NB4 (cell line): Measurements from ENCODE around the gene LDLRAD4.

ENCODE experiments used
- MYC ChIP-seq: IDR thresholded peaks from 2 replicates; pipeline ENCODE4 v1.6.1; 2011; ENCODE audit warnings: low read depth, low read length
- POLR2A ChIP-seq: IDR thresholded peaks from 2 replicates; pipeline ENCODE4 v1.6.1; 2011; ENCODE audit warnings: mild to moderate bottlenecking; ENCODE audit not compliant: insufficient read length; ENCODE audit errors: extremely low read depth
- TF ChIP-seq, protein P1 (sequence below): IDR thresholded peaks from one replicate; pipeline ENCODE4 v1.5.1; 2012; ENCODE audit warnings: low read depth, low read length
- TF ChIP-seq, protein P2 (sequence below): IDR thresholded peaks from 2 replicates; pipeline ENCODE4 v1.6.1; 2011; ENCODE audit warnings: low read depth, low read length

DNA sequence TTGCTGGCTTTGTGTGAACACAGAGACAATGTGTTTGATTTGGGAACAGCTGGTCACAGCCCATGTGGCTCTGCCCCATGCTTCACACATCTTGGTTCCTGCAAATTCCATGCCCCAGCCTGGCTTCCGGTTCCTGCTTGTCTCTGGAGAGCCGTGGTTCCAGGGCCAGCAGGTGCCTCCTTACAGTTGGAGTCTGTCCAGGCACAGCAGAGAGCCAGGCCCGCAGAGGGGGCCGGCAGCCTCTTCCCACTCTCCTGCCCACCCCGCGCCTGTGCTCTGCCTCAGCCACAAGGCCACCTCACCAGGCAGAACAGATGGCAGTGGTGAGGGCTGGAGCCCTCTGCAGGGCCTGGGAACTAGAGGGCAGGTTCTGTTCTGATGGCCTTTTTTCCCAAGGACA is 81.5 kb downstream of the LDLRAD4 start:
- TF ChIP-seq, protein P1, sequence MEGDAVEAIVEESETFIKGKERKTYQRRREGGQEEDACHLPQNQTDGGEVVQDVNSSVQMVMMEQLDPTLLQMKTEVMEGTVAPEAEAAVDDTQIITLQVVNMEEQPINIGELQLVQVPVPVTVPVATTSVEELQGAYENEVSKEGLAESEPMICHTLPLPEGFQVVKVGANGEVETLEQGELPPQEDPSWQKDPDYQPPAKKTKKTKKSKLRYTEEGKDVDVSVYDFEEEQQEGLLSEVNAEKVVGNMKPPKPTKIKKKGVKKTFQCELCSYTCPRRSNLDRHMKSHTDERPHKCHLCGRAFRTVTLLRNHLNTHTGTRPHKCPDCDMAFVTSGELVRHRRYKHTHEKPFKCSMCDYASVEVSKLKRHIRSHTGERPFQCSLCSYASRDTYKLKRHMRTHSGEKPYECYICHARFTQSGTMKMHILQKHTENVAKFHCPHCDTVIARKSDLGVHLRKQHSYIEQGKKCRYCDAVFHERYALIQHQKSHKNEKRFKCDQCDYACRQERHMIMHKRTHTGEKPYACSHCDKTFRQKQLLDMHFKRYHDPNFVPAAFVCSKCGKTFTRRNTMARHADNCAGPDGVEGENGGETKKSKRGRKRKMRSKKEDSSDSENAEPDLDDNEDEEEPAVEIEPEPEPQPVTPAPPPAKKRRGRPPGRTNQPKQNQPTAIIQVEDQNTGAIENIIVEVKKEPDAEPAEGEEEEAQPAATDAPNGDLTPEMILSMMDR: no peak
- TF ChIP-seq POLR2A (no peak), MYC (no peak)
- TF ChIP-seq, protein P2, sequence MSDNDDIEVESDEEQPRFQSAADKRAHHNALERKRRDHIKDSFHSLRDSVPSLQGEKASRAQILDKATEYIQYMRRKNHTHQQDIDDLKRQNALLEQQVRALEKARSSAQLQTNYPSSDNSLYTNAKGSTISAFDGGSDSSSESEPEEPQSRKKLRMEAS: no peak
